ENCODE results near the gene AGO3. TPM values are rescaled to one million over a fixed set of nuclear protein-coding genes. Genes with fewer than 3 reads are reported as not detected.

The AGO3 gene
- total RNA-seq, 1 experiment from 2014 or later, result 50.1 TPM

DNA sequence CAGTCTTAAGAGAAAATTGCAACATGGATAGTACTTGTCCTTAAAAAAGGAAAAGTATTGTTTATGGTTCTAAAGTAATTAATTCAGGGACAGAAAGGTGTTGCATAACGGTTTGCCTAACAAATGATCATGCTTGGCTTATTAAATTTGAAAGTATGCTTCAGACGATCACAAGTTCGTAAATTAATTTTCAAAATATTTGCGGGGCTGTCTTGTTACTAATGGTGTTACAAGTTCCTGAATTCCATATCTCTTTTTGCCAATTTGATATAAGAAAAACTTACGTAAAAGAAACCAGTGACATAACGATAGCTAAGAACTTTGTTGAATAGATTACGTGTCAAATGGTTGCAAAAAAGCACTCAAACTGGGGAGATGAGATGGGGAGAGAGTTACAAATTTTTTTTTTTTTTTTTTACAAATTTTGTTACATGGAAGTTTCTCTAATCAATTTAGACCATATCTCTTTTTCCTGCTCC, 1.3 kb downstream of the AGO3 start:
- intact Hi-C loops (cut with micrococcal nuclease; ENCODE audit: unreplicated experiment), result no loop called here
- peak overlapping the region; percentile 96 for H3K4me2 ChIP-seq

DNA sequence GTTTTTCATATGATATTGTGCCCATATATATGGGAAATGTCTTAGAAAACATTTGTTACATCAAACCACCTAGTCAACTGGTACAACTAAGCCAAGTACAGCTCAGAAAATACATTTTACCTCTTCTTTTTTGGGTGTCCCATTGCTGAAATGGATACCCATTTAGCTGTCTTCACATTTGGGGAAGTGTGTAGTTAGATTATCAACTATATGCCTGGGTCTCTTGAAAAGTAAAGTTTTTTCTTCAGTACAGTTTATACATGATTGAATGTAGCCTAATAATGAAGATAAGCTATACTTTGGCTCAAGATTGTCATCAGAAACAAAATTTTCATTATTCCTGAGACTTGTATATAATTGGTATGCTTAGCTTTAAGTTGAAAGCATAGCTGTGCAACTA, 2.0 kb downstream of the AGO3 start:
- no peak for DNase-seq
- H3K4me3 ChIP-seq, result peak overlapping the region; percentile 87; the same call in 1 of the 2 replicates
- no peak overlapping the region for H2AFZ ChIP-seq
- no peaks in the 10 kb centered on the region for H3K9me2 ChIP-seq (ENCODE audit: insufficient read depth)
- intact Hi-C loops (cut with micrococcal nuclease; ENCODE audit: unreplicated experiment), result no loop called here
- H3K4me2 ChIP-seq, result peak overlapping the region; percentile 96
- no peaks in the 10 kb centered on the region for H3K36me3 ChIP-seq (ENCODE audit: low read depth)
- ChIA-PET POLR2A (ENCODE audit: unreplicated experiment) (interaction anchor here (0.6 kb wide), 1 partner anchor 193 kb away, joined by 4 read pairs; no protein-coding TSS in a partner anchor), CTCF (no interaction called here)
- BruUV-seq (replicated peaks), result no TSS peak
- peaks cover 30% of the 10 kb centered on the region for H4K20me1 ChIP-seq (ENCODE audit: insufficient read depth)
- no peak for TF ChIP-seq EZH2 (IDR thresholded peaks at IDR 0.05; ENCODE audit: low read depth)
- TF ChIP-seq, protein P1, sequence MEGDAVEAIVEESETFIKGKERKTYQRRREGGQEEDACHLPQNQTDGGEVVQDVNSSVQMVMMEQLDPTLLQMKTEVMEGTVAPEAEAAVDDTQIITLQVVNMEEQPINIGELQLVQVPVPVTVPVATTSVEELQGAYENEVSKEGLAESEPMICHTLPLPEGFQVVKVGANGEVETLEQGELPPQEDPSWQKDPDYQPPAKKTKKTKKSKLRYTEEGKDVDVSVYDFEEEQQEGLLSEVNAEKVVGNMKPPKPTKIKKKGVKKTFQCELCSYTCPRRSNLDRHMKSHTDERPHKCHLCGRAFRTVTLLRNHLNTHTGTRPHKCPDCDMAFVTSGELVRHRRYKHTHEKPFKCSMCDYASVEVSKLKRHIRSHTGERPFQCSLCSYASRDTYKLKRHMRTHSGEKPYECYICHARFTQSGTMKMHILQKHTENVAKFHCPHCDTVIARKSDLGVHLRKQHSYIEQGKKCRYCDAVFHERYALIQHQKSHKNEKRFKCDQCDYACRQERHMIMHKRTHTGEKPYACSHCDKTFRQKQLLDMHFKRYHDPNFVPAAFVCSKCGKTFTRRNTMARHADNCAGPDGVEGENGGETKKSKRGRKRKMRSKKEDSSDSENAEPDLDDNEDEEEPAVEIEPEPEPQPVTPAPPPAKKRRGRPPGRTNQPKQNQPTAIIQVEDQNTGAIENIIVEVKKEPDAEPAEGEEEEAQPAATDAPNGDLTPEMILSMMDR (conservative IDR thresholded peaks at IDR 0.05), result no peak
- H3K27ac ChIP-seq, result no peak overlapping the region
- peaks cover 74% of the 10 kb centered on the region for H3K79me2 ChIP-seq (ENCODE audit: low read depth)
- H3K4me1 ChIP-seq (replicated peaks; ENCODE audit: insufficient read depth), result peaks cover 30% of the 10 kb centered on the region
- H3F3A ChIP-seq (ENCODE audit: insufficient read depth, low read depth), result peaks cover 24% of the 10 kb centered on the region
- H3K27me3 ChIP-seq (ENCODE audit: insufficient read depth, low read depth), result no peaks in the 10 kb centered on the region
- no peaks in the 10 kb centered on the region for H3K9me3 ChIP-seq (ENCODE audit: insufficient read depth, low read depth)

More for the DNA sequence above, 1.3 kb downstream of the AGO3 start:
- H3K9me3 ChIP-seq (ENCODE audit: insufficient read depth, low read depth), result no peaks in the 10 kb centered on the region
- H2AFZ ChIP-seq, result 0 out of 2 replicates have a peak overlapping the region, but pooled peaks have one; percentile 92
- no TSS peak for BruUV-seq (replicated peaks)
- TF ChIP-seq, protein P1 (conservative IDR thresholded peaks at IDR 0.05), result no peak
- no peak for TF ChIP-seq EZH2 (IDR thresholded peaks at IDR 0.05; ENCODE audit: low read depth)
- no peaks in the 10 kb centered on the region for H3K9me2 ChIP-seq (ENCODE audit: insufficient read depth)
- H3K36me3 ChIP-seq (ENCODE audit: low read depth), result no peaks in the 10 kb centered on the region
- H3K79me2 ChIP-seq (ENCODE audit: low read depth), result peaks cover 67% of the 10 kb centered on the region
- ChIA-PET CTCF (no interaction called here), POLR2A (ENCODE audit: unreplicated experiment) (interaction anchor here (0.6 kb wide), 1 partner anchor 192 kb away, joined by 4 read pairs; no protein-coding TSS in a partner anchor)
- H3K27me3 ChIP-seq (ENCODE audit: insufficient read depth, low read depth), result no peaks in the 10 kb centered on the region
- H3F3A ChIP-seq (ENCODE audit: insufficient read depth, low read depth), result peaks cover 30% of the 10 kb centered on the region
- peaks cover 30% of the 10 kb centered on the region for H4K20me1 ChIP-seq (ENCODE audit: insufficient read depth)
- peaks cover 30% of the 10 kb centered on the region for H3K4me1 ChIP-seq (replicated peaks; ENCODE audit: insufficient read depth)
- DNase-seq, result no peak
- peak overlapping the region; percentile 90 for H3K27ac ChIP-seq
- peak overlapping the region; percentile 87 for H3K4me3 ChIP-seq

DNA sequence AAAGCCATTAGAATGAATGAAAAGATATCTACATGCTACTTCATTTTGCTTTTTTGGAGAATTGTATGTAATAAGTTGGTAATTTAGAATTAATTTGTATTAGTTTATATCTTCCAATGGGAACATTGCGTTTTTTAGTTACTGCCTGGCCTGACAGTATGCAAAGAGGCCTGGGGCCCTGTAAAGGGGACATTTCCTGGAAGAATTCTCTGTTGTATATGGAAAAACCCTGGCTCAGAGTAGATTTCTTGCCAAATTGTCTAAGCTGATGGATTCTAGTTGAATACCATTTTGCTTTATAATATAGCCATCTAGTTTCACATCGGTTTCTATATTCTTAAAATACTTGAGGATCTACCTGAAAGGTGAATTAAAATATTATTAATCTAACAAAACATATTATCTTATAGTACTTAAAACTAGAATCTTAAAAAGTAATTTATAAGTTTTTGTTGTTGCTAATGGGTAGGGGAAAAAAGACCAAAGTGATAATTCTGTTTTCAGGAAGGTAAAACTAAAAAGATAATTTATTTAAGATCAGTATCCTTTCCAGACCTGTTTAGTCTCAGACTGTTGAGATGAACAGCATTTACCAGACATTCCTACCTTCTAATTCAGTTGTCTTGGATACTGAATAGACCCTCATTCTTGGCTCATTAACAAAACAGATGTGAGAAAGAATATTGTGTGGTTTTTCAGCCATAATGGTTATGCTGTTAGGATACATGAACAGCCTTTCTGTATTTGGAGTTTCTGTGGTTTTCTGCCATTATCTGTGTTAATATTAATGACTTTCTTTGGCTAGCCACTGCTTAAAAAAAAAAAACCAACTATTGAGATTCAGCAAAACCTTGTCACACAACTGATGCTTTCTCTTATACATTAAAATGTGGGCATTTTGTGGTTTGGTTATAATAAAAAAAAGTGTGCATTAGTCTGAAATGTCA, 4.8 kb downstream of the AGO3 start:
- Histone ChIP-seq H3K4me2 (no peak overlapping the region), H3K4me3 (no peak overlapping the region), H3K27ac (no peak overlapping the region), H3K79me2 (ENCODE audit: low read depth) (peaks cover 95% of the 10 kb centered on the region), H3K27me3 (ENCODE audit: insufficient read depth, low read depth) (no peaks in the 10 kb centered on the region), H2AFZ (no peak overlapping the region), H3K4me1 (replicated peaks; ENCODE audit: insufficient read depth) (peaks cover 22% of the 10 kb centered on the region), H3K9me3 (ENCODE audit: insufficient read depth, low read depth) (no peaks in the 10 kb centered on the region), H3K9me2 (ENCODE audit: insufficient read depth) (no peaks in the 10 kb centered on the region), H3K36me3 (ENCODE audit: low read depth) (no peaks in the 10 kb centered on the region), H4K20me1 (ENCODE audit: insufficient read depth) (peaks cover 43% of the 10 kb centered on the region), H3F3A (ENCODE audit: insufficient read depth, low read depth) (peaks cover 10% of the 10 kb centered on the region; the same call in 1 of the 2 replicates)
- intact Hi-C loops (cut with micrococcal nuclease; ENCODE audit: unreplicated experiment), result no loop called here
- BruUV-seq (replicated peaks), result no TSS peak
- TF ChIP-seq, protein P1 (conservative IDR thresholded peaks at IDR 0.05), result no peak
- no peak for TF ChIP-seq EZH2 (IDR thresholded peaks at IDR 0.05; ENCODE audit: low read depth)
- no peak for DNase-seq
- ChIA-PET CTCF (no interaction called here), POLR2A (ENCODE audit: unreplicated experiment) (no interaction called here)
